GM12878 (cell line): ENCODE measurements around the gene MRGPRE. TPM values are rescaled to one million over a fixed set of nuclear protein-coding genes. Genes with fewer than 3 reads are reported as not detected.

Experiments
- ATAC-seq: fragments of 200-7000 bp; cut with Tn5 transposase; 3 replicates; pipeline ENCODE4 v1.9.1; 2020; ENCODE audit warnings: mild to moderate bottlenecking, moderate library complexity
- BruUV-seq: library from RNA; stranded (reverse); fragments of 400-500 nt; replicated peaks from 2 replicates; lab custom pipeline; 2021; lab: Mats Ljungman, UMichigan
- CTCF ChIA-PET: fragments of 300-600 bp; sonication (Branson Sonifier 250); formaldehyde crosslinking; extraction: SDS; loops from one replicate; lab custom pipeline; 2021; ENCODE audit warnings: inconsistent platforms; lab: Yijun Ruan, JAX
- POLR2A ChIA-PET: fragments of 350-600 bp; formaldehyde crosslinking; extraction: SDS; loops from one replicate; lab custom pipeline; 2021; ENCODE audit warnings: inconsistent platforms; lab: Charles Lee
- RAD21 ChIA-PET: fragments of 300-600 bp; sonication (Branson Sonifier 250); formaldehyde crosslinking; loops from one replicate; lab custom pipeline; 2023; ENCODE audit warnings: antibody characterized with exemption; ENCODE audit not compliant: unreplicated experiment; lab: Charles Lee
- SMC1A ChIA-PET: fragments of 300-600 bp; sonication (Branson Sonifier 250); formaldehyde crosslinking; loops from one replicate; lab custom pipeline; 2023; ENCODE audit not compliant: unreplicated experiment, uncharacterized antibody; lab: Charles Lee
- DNase-seq: peaks from one replicate; pipeline ENCODE4 v3.0.0-alpha.2; 2011; ENCODE audit warnings: low read depth, low spot score
- FAIRE-seq: peaks from 3 replicates; lab custom pipeline; 2011; peaks lifted over from hg19 to GRCh38; lab: Jason Lieb, UNC
- H2AFZ ChIP-seq: 2 replicates; pipeline ENCODE4 v1.6.0; 2011; ENCODE audit warnings: low read depth, low read length, control low read depth; ENCODE audit not compliant: control insufficient read depth
- H3K27ac ChIP-seq: 2 replicates; pipeline ENCODE4 v1.5.1; 2011; ENCODE audit warnings: control low read depth; ENCODE audit not compliant: control insufficient read depth, insufficient read depth
- H3K27me3 ChIP-seq, 2 experiments: replicated peaks in 1 of 2; 2 replicates each; pipeline versions ENCODE4 v1.6.0 to v1.6.1; 2011; ENCODE audit warnings: low read length in 1 of 2; ENCODE audit not compliant: control insufficient read depth in 2 of 2, insufficient read depth in 2 of 2
- H3K36me3 ChIP-seq, 2 experiments: 2 replicates each; pipeline ENCODE4 v1.5.1; 2011; ENCODE audit warnings: low read length in 1 of 2; ENCODE audit not compliant: control insufficient read depth in 2 of 2, insufficient read depth in 2 of 2
- H3K4me1 ChIP-seq: 2 replicates; pipeline ENCODE4 v1.6.1; 2011; ENCODE audit warnings: mild to moderate bottlenecking, low read length, moderate library complexity, mixed read lengths; ENCODE audit not compliant: control insufficient read depth, insufficient read depth
- H3K4me2 ChIP-seq: 2 replicates; pipeline ENCODE4 v1.6.0; 2011; ENCODE audit warnings: control low read depth; ENCODE audit not compliant: control insufficient read depth, insufficient read depth
- H3K4me3 ChIP-seq: fragments of 200-600 bp; sonication (generic); 2 replicates; pipeline ENCODE4 v1.5.1; 2016
- H3K79me2 ChIP-seq: 2 replicates; pipeline ENCODE4 v1.6.0; 2011; ENCODE audit warnings: low read length; ENCODE audit not compliant: control insufficient read depth, insufficient read depth
- H3K9ac ChIP-seq: 2 replicates; pipeline ENCODE4 v1.8.0; 2011; ENCODE audit warnings: low read length, control low read depth, mixed read lengths; ENCODE audit not compliant: control insufficient read depth, insufficient read depth
- H3K9me3 ChIP-seq: replicated peaks from 3 replicates; pipeline ENCODE4 v1.5.1; 2011; ENCODE audit warnings: mild to moderate bottlenecking, low read length; ENCODE audit not compliant: control insufficient read depth, insufficient read depth
- H4K20me1 ChIP-seq: 2 replicates; pipeline ENCODE4 v1.6.0; 2011; ENCODE audit not compliant: control insufficient read depth, insufficient read depth
- CREB1 ChIP-seq: IDR thresholded peaks from 2 replicates; pipeline ENCODE4 v1.6.1; 2012; ENCODE audit warnings: low read depth, mild to moderate bottlenecking, inconsistent platforms
- JUND ChIP-seq: IDR thresholded peaks from 2 replicates; pipeline ENCODE4 v1.6.1; 2012; ENCODE audit warnings: low read depth, mild to moderate bottlenecking, low read length, improper control_type of control experiment, moderate library complexity
- MXI1 ChIP-seq: fragments of 150-350 bp; IDR thresholded peaks from 2 replicates; pipeline ENCODE4 v1.6.1; 2011; ENCODE audit warnings: low read depth, mild to moderate bottlenecking, inconsistent platforms, low read length, improper control_type of control experiment
- MYB ChIP-seq: fragments of 150-350 bp; IDR thresholded peaks from 2 replicates; pipeline ENCODE4 v1.6.1; 2014; ENCODE audit warnings: mild to moderate bottlenecking, low read depth, low read length, borderline replicate concordance
- PAX8 ChIP-seq: fragments of 450-650 bp; IDR thresholded peaks from 2 replicates; pipeline ENCODE4 v1.6.1; 2017; ENCODE audit warnings: mild to moderate bottlenecking, moderate library complexity
- POLR2A ChIP-seq: IDR thresholded peaks from 2 replicates; pipeline ENCODE4 v1.6.1; 2011; ENCODE audit warnings: low read depth, mild to moderate bottlenecking, low read length
- SIX5 ChIP-seq: IDR thresholded peaks from 2 replicates; pipeline ENCODE4 v1.6.1; 2011; ENCODE audit warnings: mild to moderate bottlenecking, low read depth, low read length, moderate library complexity; ENCODE audit not compliant: severe bottlenecking
- SUZ12 ChIP-seq: fragments of 200-600 bp; sonication (generic); IDR thresholded peaks from one replicate; pipeline ENCODE4 v1.6.1; 2018; ENCODE audit warnings: antibody characterized with exemption, mild to moderate bottlenecking; ENCODE audit not compliant: unreplicated experiment
- TCF12 ChIP-seq: IDR thresholded peaks from 2 replicates; pipeline ENCODE4 v1.6.1; 2011; ENCODE audit warnings: low read depth, mild to moderate bottlenecking, low read length
- ZBTB11 ChIP-seq: fragments of 450-650 bp; formaldehyde crosslinking; IDR thresholded peaks from 2 replicates; pipeline ENCODE4 v1.5.0; 2022; ENCODE audit warnings: mild to moderate bottlenecking, missing genetic modification characterization
- whole genome bisulfite sequencing: methylation state at CpG from one replicate; pipeline ENCODE4 v1.1.6; 2016; ENCODE audit warnings: low lambda C conversion rate; ENCODE audit not compliant: insufficient replicate concordance, insufficient coverage; ENCODE audit errors: missing lambda C conversion rate; 5-methylcytosine and 5-hydroxymethylcytosine counted together
- in situ Hi-C: fragments of 300-500 bp; cut with MboI; formaldehyde crosslinking; loops from 9 replicates; pipeline ENCODE4 v1.14.3; 2018; ENCODE audit warnings: mixed read lengths
- intact Hi-C: fragments of 100-400 bp; cut with micrococcal nuclease; formaldehyde crosslinking; loops from one replicate; pipeline ENCODE4 v1.14.2; 2022; ENCODE audit not compliant: unreplicated experiment
- polyA plus RNA-seq, 11 experiments: library from polyadenylated mRNA; depleted of rRNA in 4 of 11; unstranded in 6 of 11; stranded (reverse) in 5 of 11; fragments of >200 nt; fragmentation: Nextera tagmentation in 4 of 11; fragmentation: Illumina TruSeq in 1 of 11; extraction: Ambion mirVana in 4 of 11; extraction: Trizol in 1 of 11; gene quantifications; 1 replicate in 1 of 11; 2 replicates in 10 of 11; pipeline versions ENCODE4 v1.2.1 to v1.2.3, GENCODE V29; 2011 to 2016; ENCODE audit warnings: inconsistent platforms in 2 of 11, missing spikeins in 2 of 11, low read depth in 1 of 11
- total RNA-seq, 4 experiments: library from RNA; depleted of rRNA in 3 of 4; stranded (reverse); fragments of >200 nt in 3 of 4; fragmentation: Illumina TruSeq in 1 of 4; extraction: Trizol in 1 of 4; gene quantifications; 2 replicates each; pipeline versions ENCODE4 v1.2.1 to v1.2.3, GENCODE V29; 2013 to 2021
- TF ChIP-seq, protein P1 (sequence below): fragments of 450-650 bp; IDR thresholded peaks from 2 replicates; pipeline ENCODE4 v1.6.1; 2018; ENCODE audit warnings: borderline replicate concordance, mild to moderate bottlenecking; ENCODE audit not compliant: partially characterized antibody

The MRGPRE gene
- total and polyA plus RNA-seq, 10 of the 15 experiments (the other 5 are each of a cell fraction or from before 2014, with no cell fraction given) = 0.34 TPM; not detected in 9

DNA sequence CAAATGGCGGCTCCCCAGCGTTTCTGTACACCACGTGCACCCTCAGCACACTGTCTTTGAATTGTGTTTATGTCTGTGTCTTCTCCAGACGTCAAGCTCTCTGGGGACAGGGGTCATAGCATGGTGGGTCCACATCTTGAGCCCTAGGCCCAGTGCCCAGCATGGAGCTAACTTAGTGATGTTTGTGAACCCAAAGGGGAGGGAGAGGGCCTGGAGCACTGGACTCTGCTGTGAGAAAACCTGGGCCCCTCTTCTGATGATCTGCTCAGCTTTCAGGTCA is 17.9 kb downstream of the MRGPRE start:
- ATAC-seq = no peak
- no peak for DNase-seq
- in situ Hi-C loops = no loop called here
- CTCF ChIA-PET = no interaction called here
- TF ChIP-seq CREB1 (no peak), TCF12 (no peak)
- TF ChIP-seq, protein P1, sequence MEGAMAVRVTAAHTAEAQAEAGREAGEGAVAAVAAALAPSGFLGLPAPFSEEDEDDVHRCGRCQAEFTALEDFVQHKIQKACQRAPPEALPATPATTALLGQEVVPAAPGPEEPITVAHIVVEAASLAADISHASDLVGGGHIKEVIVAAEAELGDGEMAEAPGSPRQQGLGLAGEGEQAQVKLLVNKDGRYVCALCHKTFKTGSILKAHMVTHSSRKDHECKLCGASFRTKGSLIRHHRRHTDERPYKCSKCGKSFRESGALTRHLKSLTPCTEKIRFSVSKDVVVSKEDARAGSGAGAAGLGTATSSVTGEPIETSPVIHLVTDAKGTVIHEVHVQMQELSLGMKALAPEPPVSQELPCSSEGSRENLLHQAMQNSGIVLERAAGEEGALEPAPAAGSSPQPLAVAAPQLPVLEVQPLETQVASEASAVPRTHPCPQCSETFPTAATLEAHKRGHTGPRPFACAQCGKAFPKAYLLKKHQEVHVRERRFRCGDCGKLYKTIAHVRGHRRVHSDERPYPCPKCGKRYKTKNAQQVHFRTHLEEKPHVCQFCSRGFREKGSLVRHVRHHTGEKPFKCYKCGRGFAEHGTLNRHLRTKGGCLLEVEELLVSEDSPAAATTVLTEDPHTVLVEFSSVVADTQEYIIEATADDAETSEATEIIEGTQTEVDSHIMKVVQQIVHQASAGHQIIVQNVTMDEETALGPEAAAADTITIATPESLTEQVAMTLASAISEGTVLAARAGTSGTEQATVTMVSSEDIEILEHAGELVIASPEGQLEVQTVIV = no peak
- TF ChIP-seq, all 136 proteins: peak for 0
- Histone ChIP-seq H3K79me2 (no peaks in the 10 kb centered on the region), H3K4me1 (no peaks in the 10 kb centered on the region), H3K27me3 (peaks cover 0 to 2% of the 10 kb centered on the region in 2 experiments; a peak in 1 of 4 replicates), H3K36me3 (no peaks in the 10 kb centered on the region), H4K20me1 (no peaks in the 10 kb centered on the region), H3K9me3 (no peaks in the 10 kb centered on the region), H3K4me3 (no peak overlapping the region), H3K9ac (no peak overlapping the region), H3K4me2 (no peak overlapping the region), H2AFZ (no peak overlapping the region), H3K27ac (no peak overlapping the region)
- POLR2A ChIA-PET = no interaction called here
- no TSS peak for BruUV-seq
- 0% methylated on average over 4 of the region's 4 CpGs for WGBS
- RAD21 ChIA-PET = no interaction called here
- intact Hi-C loops = no loop called here
- SMC1A ChIA-PET = no interaction called here
- FAIRE-seq = no peak

- 29% methylated on average over 23 of the region's 24 CpGs for WGBS
- Histone ChIP-seq H3K4me3 (no peak overlapping the region), H3K27ac (no peak overlapping the region), H4K20me1 (no peaks in the 10 kb centered on the region), H3K4me2 (no peak overlapping the region), H2AFZ (no peak overlapping the region), H3K27me3 (peaks cover 0 to 2% of the 10 kb centered on the region in 2 experiments; a peak in 1 of 4 replicates), H3K9me3 (no peaks in the 10 kb centered on the region), H3K79me2 (no peaks in the 10 kb centered on the region), H3K36me3 (no peaks in the 10 kb centered on the region), H3K4me1 (no peaks in the 10 kb centered on the region), H3K9ac (no peak overlapping the region)
- CTCF ChIA-PET = no interaction called here
- RAD21 ChIA-PET = no interaction called here
- no peak for ATAC-seq
- SMC1A ChIA-PET = no interaction called here
- POLR2A ChIA-PET = interaction anchor here (1.0 kb wide), 1 partner anchor 29 kb away, joined by 4 read pairs; no protein-coding TSS in a partner anchor
- no TSS peak for BruUV-seq
- intact Hi-C loops = no loop called here
- no peak for DNase-seq
- FAIRE-seq = no peak
- in situ Hi-C loops = no loop called here
- TF ChIP-seq ZBTB11 (CRISPR knock-in tag) = no peak
- TF ChIP-seq MXI1 = no peak
- no peak for TF ChIP-seq SIX5
- TF ChIP-seq MYB = no peak
- TF ChIP-seq POLR2A = no peak
- TF ChIP-seq JUND = no peak
- TF ChIP-seq PAX8 = no peak
- TF ChIP-seq SUZ12 = no peak
These were observed 18.4 kb downstream of the MRGPRE start for GRCh38 chr11:3213659-3214419.
